Measurements from ENCODE around the gene C22orf31. TPM values are rescaled to one million over a fixed set of nuclear protein-coding genes. Genes with fewer than 3 reads are reported as not detected.

C22orf31 gene
- total RNA-seq, 1 experiment from 2014 or later, result not detected

DNA sequence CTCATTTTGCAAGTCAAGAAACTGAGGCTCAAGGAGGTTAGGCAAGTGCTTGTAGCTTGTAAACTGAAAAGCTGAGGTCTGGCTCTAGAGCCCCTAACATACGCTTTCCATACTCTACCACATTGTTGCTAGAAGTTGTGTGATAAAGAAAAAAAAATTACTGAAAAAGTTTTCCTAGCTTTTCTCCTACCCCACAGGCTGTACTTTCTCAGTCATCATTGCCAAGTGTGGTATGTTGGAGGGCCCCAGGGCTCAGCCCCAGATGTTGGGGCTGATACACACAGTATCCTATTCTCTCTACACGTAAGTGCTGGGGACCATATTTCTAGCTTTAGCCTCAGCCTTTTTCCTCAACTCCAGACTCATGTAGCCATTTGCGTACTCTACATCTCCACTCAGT lies 27.2 kb upstream of the C22orf31 start:
- Histone ChIP-seq H3K9me3 (ENCODE audit: control insufficient read depth in 1 of 2, insufficient read depth in 1 of 2, low read depth in 1 of 2, low read length in 2 of 2) (no peaks in the 10 kb centered on the region), H3K27ac (ENCODE audit: low read depth, low read length) (no peak overlapping the region), H3K4me1 (ENCODE audit: control insufficient read depth in 1 of 2, insufficient read depth in 2 of 2, low read length in 2 of 2) (no peaks in the 10 kb centered on the region), H3K9me2 (ENCODE audit: insufficient read depth) (no peaks in the 10 kb centered on the region), H3K36me3 (ENCODE audit: control insufficient read depth in 1 of 2, insufficient read depth in 2 of 2, low read length in 2 of 2) (no peaks in the 10 kb centered on the region), H3K79me2 (ENCODE audit: insufficient read depth, low read length) (no peaks in the 10 kb centered on the region), H4K20me1 (ENCODE audit: insufficient read depth) (no peaks in the 10 kb centered on the region), H3K9ac (ENCODE audit: low read length) (no peak overlapping the region), H2AFZ (ENCODE audit: low read depth, low read length, poor library complexity, severe bottlenecking) (no peak overlapping the region), H3K4me3 (replicated peaks in 1 of 2; ENCODE audit: low read depth in 1 of 2, low read length in 2 of 2) (no peak overlapping the region), H3K4me2 (ENCODE audit: low read length) (no peak overlapping the region), H3K27me3 (ENCODE audit: insufficient read depth, low read length) (no peaks in the 10 kb centered on the region)
- POLR2A ChIA-PET, result no interaction called here
- DNase-seq (ENCODE audit: low read depth, low spot score) (no peak), ATAC-seq (no peak)
- CTCF ChIA-PET, result no interaction called here
- RAD21 ChIA-PET (ENCODE audit: low non-redundant PET in 1 of 2, low total read pairs in 2 of 2, uncharacterized antibody in 2 of 2, unreplicated experiment in 2 of 2), result no interaction called here
- BruUV-seq (replicated peaks), result no TSS peak
- intact Hi-C loops (cut with micrococcal nuclease), result no loop called here
- no peak for TF ChIP-seq FOSL1 (IDR thresholded peaks at IDR 0.05; ENCODE audit: low read depth)
- no peak for TF ChIP-seq MAX (IDR thresholded peaks at IDR 0.05)
- TF ChIP-seq SP1 (IDR thresholded peaks at IDR 0.05; ENCODE audit: low read depth), result no peak
- TF ChIP-seq SRF (IDR thresholded peaks at IDR 0.05; ENCODE audit: low read depth), result no peak
- TF ChIP-seq SIN3A (IDR thresholded peaks at IDR 0.05; ENCODE audit: low read depth), result no peak
- TF ChIP-seq CEBPB (IDR thresholded peaks at IDR 0.05; ENCODE audit: low read depth), result no peak
- TF ChIP-seq JUND (IDR thresholded peaks at IDR 0.05), result no peak
- TF ChIP-seq POLR2A (IDR thresholded peaks at IDR 0.05; ENCODE audit: borderline replicate concordance, extremely low read depth, insufficient read depth, insufficient read length), result no peak
- TF ChIP-seq EZH2 (IDR thresholded peaks at IDR 0.05), result no peak
- TF ChIP-seq RAD21 (IDR thresholded peaks at IDR 0.05; ENCODE audit: low read depth), result no peak
- TF ChIP-seq CBX3 (IDR thresholded peaks at IDR 0.05; ENCODE audit: low read depth), result no peak
- TF ChIP-seq YY1 (IDR thresholded peaks at IDR 0.05; ENCODE audit: extremely low read depth, insufficient replicate concordance, low read depth, low read length), result no peak
- TF ChIP-seq TCF7L2 (IDR thresholded peaks at IDR 0.05; ENCODE audit: borderline replicate concordance, extremely low read depth, insufficient read depth, insufficient read length), result no peak
- no peak for TF ChIP-seq EGR1 (IDR thresholded peaks at IDR 0.05; ENCODE audit: low read depth)
- TF ChIP-seq, protein P1, sequence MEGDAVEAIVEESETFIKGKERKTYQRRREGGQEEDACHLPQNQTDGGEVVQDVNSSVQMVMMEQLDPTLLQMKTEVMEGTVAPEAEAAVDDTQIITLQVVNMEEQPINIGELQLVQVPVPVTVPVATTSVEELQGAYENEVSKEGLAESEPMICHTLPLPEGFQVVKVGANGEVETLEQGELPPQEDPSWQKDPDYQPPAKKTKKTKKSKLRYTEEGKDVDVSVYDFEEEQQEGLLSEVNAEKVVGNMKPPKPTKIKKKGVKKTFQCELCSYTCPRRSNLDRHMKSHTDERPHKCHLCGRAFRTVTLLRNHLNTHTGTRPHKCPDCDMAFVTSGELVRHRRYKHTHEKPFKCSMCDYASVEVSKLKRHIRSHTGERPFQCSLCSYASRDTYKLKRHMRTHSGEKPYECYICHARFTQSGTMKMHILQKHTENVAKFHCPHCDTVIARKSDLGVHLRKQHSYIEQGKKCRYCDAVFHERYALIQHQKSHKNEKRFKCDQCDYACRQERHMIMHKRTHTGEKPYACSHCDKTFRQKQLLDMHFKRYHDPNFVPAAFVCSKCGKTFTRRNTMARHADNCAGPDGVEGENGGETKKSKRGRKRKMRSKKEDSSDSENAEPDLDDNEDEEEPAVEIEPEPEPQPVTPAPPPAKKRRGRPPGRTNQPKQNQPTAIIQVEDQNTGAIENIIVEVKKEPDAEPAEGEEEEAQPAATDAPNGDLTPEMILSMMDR (IDR thresholded peaks at IDR 0.05 in 2 of 3, conservative IDR thresholded peaks at IDR 0.05 in 1 of 3; ENCODE audit: borderline replicate concordance in 1 of 3, insufficient read depth in 1 of 3, low read depth in 2 of 3, low read length in 2 of 3), result no peak
- no peak for TF ChIP-seq ZNF274 (IDR thresholded peaks at IDR 0.05; ENCODE audit: low read depth, low read length)
- no peak for TF ChIP-seq ATF3 (IDR thresholded peaks at IDR 0.05)
- TF ChIP-seq, protein P2, sequence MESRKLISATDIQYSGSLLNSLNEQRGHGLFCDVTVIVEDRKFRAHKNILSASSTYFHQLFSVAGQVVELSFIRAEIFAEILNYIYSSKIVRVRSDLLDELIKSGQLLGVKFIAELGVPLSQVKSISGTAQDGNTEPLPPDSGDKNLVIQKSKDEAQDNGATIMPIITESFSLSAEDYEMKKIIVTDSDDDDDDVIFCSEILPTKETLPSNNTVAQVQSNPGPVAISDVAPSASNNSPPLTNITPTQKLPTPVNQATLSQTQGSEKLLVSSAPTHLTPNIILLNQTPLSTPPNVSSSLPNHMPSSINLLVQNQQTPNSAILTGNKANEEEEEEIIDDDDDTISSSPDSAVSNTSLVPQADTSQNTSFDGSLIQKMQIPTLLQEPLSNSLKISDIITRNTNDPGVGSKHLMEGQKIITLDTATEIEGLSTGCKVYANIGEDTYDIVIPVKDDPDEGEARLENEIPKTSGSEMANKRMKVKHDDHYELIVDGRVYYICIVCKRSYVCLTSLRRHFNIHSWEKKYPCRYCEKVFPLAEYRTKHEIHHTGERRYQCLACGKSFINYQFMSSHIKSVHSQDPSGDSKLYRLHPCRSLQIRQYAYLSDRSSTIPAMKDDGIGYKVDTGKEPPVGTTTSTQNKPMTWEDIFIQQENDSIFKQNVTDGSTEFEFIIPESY (IDR thresholded peaks at IDR 0.05; ENCODE audit: extremely low read depth, insufficient replicate concordance, low read length), result no peak
- TF ChIP-seq POLR2AphosphoS5 (IDR thresholded peaks at IDR 0.05; ENCODE audit: low read depth, low read length), result no peak

All from HCT116 (cell line).